Neural crest cell (in vitro differentiated cells): ENCODE results near the gene PHC3. TPM values are rescaled to one million over a fixed set of nuclear protein-coding genes. Genes with fewer than 3 reads are reported as not detected.

Experiments used
- DNase-seq: peaks from one replicate; pipeline ENCODE4 v3.0.0; 2021; ENCODE audit warnings: low read depth, mixed read lengths, low spot score
- H3K27ac Mint-ChIP-seq: one replicate; pipeline ENCODE4 v1.8.0; 2021; ENCODE audit warnings: mild to moderate bottlenecking, mixed read lengths; ENCODE audit not compliant: unreplicated experiment
- H3K27me3 Mint-ChIP-seq: 2 replicates; pipeline ENCODE4 v1.8.0; 2021; ENCODE audit warnings: low read depth, mild to moderate bottlenecking, mixed read lengths
- H3K36me3 Mint-ChIP-seq: 2 replicates; pipeline ENCODE4 v1.8.0; 2021; ENCODE audit warnings: low read depth, mild to moderate bottlenecking, mixed read lengths
- H3K4me1 Mint-ChIP-seq: 2 replicates; pipeline ENCODE4 v1.8.0; 2021; ENCODE audit warnings: mixed read lengths
- H3K4me3 Mint-ChIP-seq: one replicate; pipeline ENCODE4 v1.8.0; 2021; ENCODE audit warnings: mild to moderate bottlenecking, mixed read lengths
- H3K9me3 Mint-ChIP-seq: 2 replicates; pipeline ENCODE4 v1.8.0; 2021; ENCODE audit warnings: mixed read lengths
- total RNA-seq: library from RNA; stranded (reverse); gene quantifications from 2 replicates; pipeline ENCODE4 v1.2.1, GENCODE V29; 2021
- TF ChIP-seq, protein P1 (sequence below): fragments of 200-600 bp; sonication (generic); conservative IDR thresholded peaks from 2 replicates; pipeline ENCODE4 v1.5.0; 2021; ENCODE audit warnings: antibody characterized with exemption, mild to moderate bottlenecking

Gene PHC3
- total RNA-seq, 1 donor from 2014 or later, result 35.2 TPM

DNA sequence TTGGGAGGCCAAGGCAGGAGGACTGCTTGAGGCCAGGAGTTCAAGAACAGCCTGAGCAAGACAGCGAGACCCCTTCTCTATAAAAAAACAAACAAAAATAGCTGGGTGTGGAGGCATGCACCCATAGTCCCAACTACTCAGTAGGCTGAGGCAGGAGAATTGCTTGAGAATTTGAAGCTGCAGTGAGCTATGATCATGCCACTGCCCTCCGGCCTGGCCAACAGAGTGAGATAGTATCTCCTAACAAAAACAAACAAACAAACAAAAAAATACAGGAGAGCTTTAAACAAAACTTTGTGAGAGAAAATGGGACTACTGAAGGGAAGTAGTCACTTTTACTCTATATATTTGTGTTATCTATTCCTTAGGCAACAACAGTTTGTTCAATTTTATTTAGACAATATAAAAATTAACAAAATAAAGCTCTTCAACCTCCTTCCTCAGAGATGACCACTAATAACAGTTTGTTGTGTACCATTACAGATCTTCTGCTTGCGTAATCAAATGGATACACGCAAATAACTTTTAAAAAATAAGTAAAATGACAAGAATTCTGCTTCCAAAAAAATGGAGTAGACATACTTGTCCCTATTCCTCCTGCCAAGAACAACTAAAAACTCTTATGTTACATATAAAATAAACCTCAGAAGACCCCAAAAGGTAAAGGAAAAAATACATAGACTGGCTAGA, 17.4 kb downstream of the PHC3 start:
- H3K4me3 Mint-ChIP-seq, result no peak overlapping the region
- H3K27ac Mint-ChIP-seq, result no peak overlapping the region
- H3K36me3 Mint-ChIP-seq, result peaks cover 51% of the 10 kb centered on the region
- H3K4me1 Mint-ChIP-seq, result no peaks in the 10 kb centered on the region
- no peaks in the 10 kb centered on the region for H3K27me3 Mint-ChIP-seq
- peaks cover 13% of the 10 kb centered on the region for H3K9me3 Mint-ChIP-seq
- TF ChIP-seq, protein P1, sequence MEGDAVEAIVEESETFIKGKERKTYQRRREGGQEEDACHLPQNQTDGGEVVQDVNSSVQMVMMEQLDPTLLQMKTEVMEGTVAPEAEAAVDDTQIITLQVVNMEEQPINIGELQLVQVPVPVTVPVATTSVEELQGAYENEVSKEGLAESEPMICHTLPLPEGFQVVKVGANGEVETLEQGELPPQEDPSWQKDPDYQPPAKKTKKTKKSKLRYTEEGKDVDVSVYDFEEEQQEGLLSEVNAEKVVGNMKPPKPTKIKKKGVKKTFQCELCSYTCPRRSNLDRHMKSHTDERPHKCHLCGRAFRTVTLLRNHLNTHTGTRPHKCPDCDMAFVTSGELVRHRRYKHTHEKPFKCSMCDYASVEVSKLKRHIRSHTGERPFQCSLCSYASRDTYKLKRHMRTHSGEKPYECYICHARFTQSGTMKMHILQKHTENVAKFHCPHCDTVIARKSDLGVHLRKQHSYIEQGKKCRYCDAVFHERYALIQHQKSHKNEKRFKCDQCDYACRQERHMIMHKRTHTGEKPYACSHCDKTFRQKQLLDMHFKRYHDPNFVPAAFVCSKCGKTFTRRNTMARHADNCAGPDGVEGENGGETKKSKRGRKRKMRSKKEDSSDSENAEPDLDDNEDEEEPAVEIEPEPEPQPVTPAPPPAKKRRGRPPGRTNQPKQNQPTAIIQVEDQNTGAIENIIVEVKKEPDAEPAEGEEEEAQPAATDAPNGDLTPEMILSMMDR, result no peak
- no peak for DNase-seq

- Mint-ChIP-seq H3K9me3 (peaks cover 13% of the 10 kb centered on the region), H3K36me3 (peaks cover 45% of the 10 kb centered on the region), H3K4me1 (no peaks in the 10 kb centered on the region), H3K27me3 (no peaks in the 10 kb centered on the region), H3K4me3 (no peak overlapping the region), H3K27ac (no peak overlapping the region)
- no peak for DNase-seq
- TF ChIP-seq, protein P1, result no peak
Observed at GRCh38 chr3:170162630-170163029, 18.9 kb downstream of the PHC3 start.

DNA sequence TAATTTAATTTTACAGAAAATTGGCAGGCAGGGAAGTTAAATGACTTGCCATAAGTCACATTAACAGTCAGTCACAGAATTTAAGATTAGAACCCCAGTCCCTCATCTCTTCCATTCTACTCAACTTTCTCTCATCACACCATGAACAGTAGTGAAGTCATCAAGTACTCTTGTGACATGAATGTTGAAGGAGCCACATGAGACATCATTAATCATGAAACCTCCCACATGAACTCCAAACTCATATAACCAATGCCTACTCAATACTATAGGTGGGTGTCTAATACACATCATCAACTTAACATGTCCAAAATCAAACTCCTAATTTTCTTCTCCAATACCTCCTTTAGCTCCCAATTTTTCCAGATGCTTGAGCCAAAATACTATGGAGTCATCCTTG, 19.5 kb downstream of the PHC3 start:
- Mint-ChIP-seq H3K4me3 (no peak overlapping the region), H3K36me3 (peaks cover 47% of the 10 kb centered on the region), H3K27me3 (no peaks in the 10 kb centered on the region), H3K4me1 (peaks cover 2% of the 10 kb centered on the region), H3K27ac (no peak overlapping the region), H3K9me3 (peaks cover 13% of the 10 kb centered on the region)
- TF ChIP-seq, protein P1, result no peak
- DNase-seq, result no peak

DNA sequence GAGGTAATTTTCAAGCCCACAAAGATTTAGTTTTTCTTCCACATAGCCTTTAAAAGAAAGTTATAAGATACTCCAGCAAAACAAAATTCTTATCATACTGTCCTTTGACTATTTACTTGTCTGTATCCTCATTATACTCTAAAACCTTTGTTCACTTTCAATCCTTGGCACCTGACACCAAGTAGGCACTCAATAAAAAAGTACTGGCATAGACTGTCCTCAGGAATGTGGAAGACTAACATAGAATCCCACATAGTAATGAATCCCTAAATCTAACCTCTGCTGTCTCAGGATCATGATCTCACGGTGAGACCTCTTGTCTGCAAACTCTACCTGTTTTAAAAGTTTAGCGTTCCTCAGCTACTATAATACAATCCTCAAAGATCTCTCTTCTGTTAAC, 21.6 kb downstream of the PHC3 start:
- no peak for DNase-seq
- TF ChIP-seq, protein P1, result no peak
- H3K4me3 Mint-ChIP-seq, result no peak overlapping the region
- H3K9me3 Mint-ChIP-seq, result peaks cover 13% of the 10 kb centered on the region
- peaks cover 47% of the 10 kb centered on the region for H3K36me3 Mint-ChIP-seq
- no peaks in the 10 kb centered on the region for H3K27me3 Mint-ChIP-seq
- H3K4me1 Mint-ChIP-seq, result peaks cover 3% of the 10 kb centered on the region
- no peak overlapping the region for H3K27ac Mint-ChIP-seq

GRCh38 chr3:170159459-170159858, 22.1 kb downstream of the PHC3 start:
- TF ChIP-seq, protein P1, result no peak
- no peak overlapping the region for H3K4me3 Mint-ChIP-seq

More at GRCh38 chr3:170159459-170159858, 22.1 kb downstream of the PHC3 start:
- DNase-seq, result no peak
- Mint-ChIP-seq H3K4me1 (peaks cover 3% of the 10 kb centered on the region), H3K9me3 (peaks cover 13% of the 10 kb centered on the region), H3K27ac (no peak overlapping the region), H3K36me3 (peaks cover 47% of the 10 kb centered on the region), H3K27me3 (no peaks in the 10 kb centered on the region)
